ENCODE results near the gene KRTAP5-1. TPM values are rescaled to one million over a fixed set of nuclear protein-coding genes. Genes with fewer than 3 reads are reported as not detected.

The KRTAP5-1 gene
- polyA plus RNA-seq, 1 experiment = not detected

DNA sequence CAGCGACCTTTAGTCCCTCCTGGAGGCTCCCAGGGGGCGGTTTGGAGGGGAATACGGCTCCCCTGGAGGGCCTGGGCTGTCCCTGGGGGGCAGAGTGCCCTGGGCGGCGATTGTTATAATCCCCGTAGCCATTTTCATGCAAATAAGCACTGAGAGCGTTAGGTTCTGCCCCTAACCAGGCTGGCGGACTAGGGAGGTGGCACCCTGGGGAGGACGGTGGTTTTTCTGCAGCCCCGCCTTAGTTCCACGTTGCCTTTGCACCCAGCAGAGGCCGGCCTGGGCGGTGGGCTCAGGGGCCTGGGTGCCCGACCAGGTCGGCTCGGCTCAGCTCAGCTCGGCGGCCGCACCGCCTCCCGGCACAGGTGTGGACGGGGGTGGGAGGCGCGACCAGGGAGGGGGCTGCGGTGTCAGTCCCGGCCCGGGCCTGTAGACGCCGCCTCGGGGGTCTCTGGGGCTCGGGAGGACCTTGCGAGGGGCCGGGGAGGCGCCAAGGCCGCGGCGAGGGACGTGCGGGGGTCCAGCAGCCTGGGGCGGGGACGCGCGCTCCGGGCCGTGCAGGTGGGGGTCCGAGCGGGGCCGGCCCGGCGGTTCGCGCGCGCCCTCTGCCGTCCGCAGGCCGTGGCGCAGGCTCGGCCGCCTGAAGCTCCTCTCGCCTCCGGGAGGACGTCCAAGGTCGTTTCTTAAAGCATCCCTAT lies 10.7 kb downstream of the KRTAP5-1 start:
- H3K36me3 ChIP-seq (ENCODE audit: control insufficient read depth, insufficient read depth, low read length) = no peaks in the 10 kb centered on the region
- POLR2A ChIA-PET = interaction anchor here (0.6 to 1.0 kb wide), 2 partner anchors 28 to 95 kb away, joined by 4 to 5 read pairs; no protein-coding TSS in a partner anchor
- CTCF ChIA-PET = interaction anchor here (0.6 to 12.4 kb wide), 35 partner anchors 8 to 591 kb away, joined by 3 to 301 read pairs (median 4); partner anchors contain the start of genes KRTAP5-2 and KRTAP5-5
- TF ChIP-seq, protein P1, sequence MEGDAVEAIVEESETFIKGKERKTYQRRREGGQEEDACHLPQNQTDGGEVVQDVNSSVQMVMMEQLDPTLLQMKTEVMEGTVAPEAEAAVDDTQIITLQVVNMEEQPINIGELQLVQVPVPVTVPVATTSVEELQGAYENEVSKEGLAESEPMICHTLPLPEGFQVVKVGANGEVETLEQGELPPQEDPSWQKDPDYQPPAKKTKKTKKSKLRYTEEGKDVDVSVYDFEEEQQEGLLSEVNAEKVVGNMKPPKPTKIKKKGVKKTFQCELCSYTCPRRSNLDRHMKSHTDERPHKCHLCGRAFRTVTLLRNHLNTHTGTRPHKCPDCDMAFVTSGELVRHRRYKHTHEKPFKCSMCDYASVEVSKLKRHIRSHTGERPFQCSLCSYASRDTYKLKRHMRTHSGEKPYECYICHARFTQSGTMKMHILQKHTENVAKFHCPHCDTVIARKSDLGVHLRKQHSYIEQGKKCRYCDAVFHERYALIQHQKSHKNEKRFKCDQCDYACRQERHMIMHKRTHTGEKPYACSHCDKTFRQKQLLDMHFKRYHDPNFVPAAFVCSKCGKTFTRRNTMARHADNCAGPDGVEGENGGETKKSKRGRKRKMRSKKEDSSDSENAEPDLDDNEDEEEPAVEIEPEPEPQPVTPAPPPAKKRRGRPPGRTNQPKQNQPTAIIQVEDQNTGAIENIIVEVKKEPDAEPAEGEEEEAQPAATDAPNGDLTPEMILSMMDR (IDR thresholded peaks at IDR 0.05; ENCODE audit: insufficient read depth, low read depth, low read length) = peak; percentile 59
- peaks cover 4% of the 10 kb centered on the region for H3K27me3 ChIP-seq (ENCODE audit: control insufficient read depth, insufficient read depth, low read length)
- H3K4me3 ChIP-seq (ENCODE audit: low read depth, low read length) = peak overlapping the region; percentile 17; the same call in 1 of the 2 replicates
- DNase-seq (ENCODE audit: low read depth) = no peak

DNA sequence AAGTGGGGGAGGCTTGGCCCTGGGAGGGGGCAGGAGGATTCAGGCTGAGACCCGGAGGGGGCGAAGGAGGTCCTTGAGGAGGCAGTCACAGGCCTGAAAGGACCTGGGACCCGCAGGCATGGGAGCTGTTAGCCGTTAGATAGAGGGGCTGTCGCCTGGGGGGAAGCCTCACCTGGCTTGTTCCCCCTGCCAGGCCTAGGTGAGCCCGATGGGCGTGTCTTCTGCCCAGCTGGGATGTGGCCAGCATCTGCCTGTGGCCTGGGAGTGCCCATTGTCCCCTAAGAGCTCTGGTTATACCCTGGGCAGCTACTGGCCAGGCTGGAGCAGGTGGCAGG lies 11.2 kb downstream of the KRTAP5-1 start:
- ChIA-PET CTCF (interaction anchor here (0.7 to 12.4 kb wide), 14 partner anchors 9 to 371 kb away, joined by 3 to 301 read pairs (median 16); partner anchors contain the start of genes KRTAP5-2 and KRTAP5-5), POLR2A (no interaction called here)
- H3K4me3 ChIP-seq (ENCODE audit: low read depth, low read length) = no peak overlapping the region
- H3K36me3 ChIP-seq (ENCODE audit: control insufficient read depth, insufficient read depth, low read length) = no peaks in the 10 kb centered on the region
- DNase-seq (ENCODE audit: low read depth) = no peak
- H3K27me3 ChIP-seq (ENCODE audit: control insufficient read depth, insufficient read depth, low read length) = peaks cover 4% of the 10 kb centered on the region
- TF ChIP-seq, protein P1 (IDR thresholded peaks at IDR 0.05; ENCODE audit: insufficient read depth, low read depth, low read length) = no peak

DNA sequence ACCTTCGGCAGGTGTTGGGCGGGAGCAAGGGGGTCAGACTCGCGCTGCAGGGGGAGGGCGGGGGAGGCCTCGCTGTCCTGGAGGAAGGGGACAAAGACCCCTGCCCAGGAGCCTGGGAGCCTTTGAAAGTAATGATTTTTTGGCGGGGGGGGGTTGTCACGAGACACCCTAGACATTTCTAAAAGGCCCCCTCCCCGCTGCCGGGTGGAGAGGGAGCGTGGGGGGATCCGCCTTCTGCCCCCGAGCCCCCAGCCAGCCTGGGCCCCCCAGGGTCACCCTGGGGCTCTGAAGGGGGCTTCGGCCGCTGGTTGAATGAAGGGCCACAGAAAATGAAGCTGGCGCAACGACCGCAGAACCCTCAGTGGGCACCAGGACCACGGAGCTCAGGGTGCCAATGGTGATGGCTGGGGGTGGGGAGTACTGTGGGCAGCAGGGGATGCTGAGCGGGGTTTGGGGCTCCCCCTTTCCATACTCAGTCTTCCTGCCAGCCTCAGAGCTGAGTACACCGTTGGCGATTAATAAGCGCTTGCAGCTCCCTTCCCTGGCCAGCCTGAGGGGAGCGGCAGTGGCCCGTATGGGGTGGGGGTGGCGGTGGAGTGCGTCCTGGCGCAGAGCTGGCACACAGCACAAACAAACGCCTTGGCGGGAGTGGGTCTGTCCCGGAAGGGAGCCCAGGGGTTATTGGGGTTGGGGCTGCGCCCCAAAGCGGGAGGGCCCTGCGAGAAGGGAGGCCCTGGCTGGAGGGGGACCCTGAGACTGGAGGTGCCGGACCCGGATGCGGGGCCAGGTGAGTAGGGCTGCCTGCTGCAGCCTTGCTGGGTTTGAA lies 11.8 kb downstream of the KRTAP5-1 start:
- ChIA-PET CTCF (interaction anchor here (0.7 to 12.4 kb wide), 13 partner anchors 8 to 468 kb away, joined by 3 to 301 read pairs (median 14); partner anchors contain the start of genes KRTAP5-2 and KRTAP5-5), POLR2A (no interaction called here)
- DNase-seq (ENCODE audit: low read depth) = no peak
- TF ChIP-seq, protein P1 (IDR thresholded peaks at IDR 0.05; ENCODE audit: insufficient read depth, low read depth, low read length) = no peak
- Histone ChIP-seq H3K27me3 (ENCODE audit: control insufficient read depth, insufficient read depth, low read length) (peaks cover 2% of the 10 kb centered on the region; the same call in 1 of the 2 replicates), H3K4me3 (ENCODE audit: low read depth, low read length) (peak overlapping the region; percentile 69), H3K36me3 (ENCODE audit: control insufficient read depth, insufficient read depth, low read length) (no peaks in the 10 kb centered on the region)

GRCh38 chr11:1572197-1573076 lies 12.6 kb downstream of the KRTAP5-1 start, which contains the start of gene DUSP8:
TSS of gene DUSP8 (minus strand) at chr11:1572271. CDS start at chr11:1565826, 6,445 bp downstream.
- H3K27me3 ChIP-seq (ENCODE audit: control insufficient read depth, insufficient read depth, low read length) = peaks cover 2% of the 10 kb centered on the region; the same call in 1 of the 2 replicates
- no peaks in the 10 kb centered on the region for H3K36me3 ChIP-seq (ENCODE audit: control insufficient read depth, insufficient read depth, low read length)
- TF ChIP-seq, protein P1 (IDR thresholded peaks at IDR 0.05; ENCODE audit: insufficient read depth, low read depth, low read length) = no peak
- POLR2A ChIA-PET = no interaction called here
- no peak for DNase-seq (ENCODE audit: low read depth)
- peak within 1 kb of the TSS; percentile 69 for H3K4me3 ChIP-seq (ENCODE audit: low read depth, low read length)
- CTCF ChIA-PET = interaction anchor here (0.7 to 12.4 kb wide), 8 partner anchors 7 to 467 kb away, joined by 3 to 301 read pairs (median 20); partner anchors contain the start of genes KRTAP5-2 and KRTAP5-5
